ENCODE results near the gene BAD.

BAD gene

GRCh38 chr11:64264371-64264852 is 20.1 kb downstream of the BAD start:
- Histone ChIP-seq H3F3A (ENCODE audit: insufficient read depth, low read length) (0 out of 2 replicates have a peak, but pooled peaks cover 8% of the 10 kb centered on the region), H3K79me2 (ENCODE audit: low read length) (no peaks in the 10 kb centered on the region; the same call in 1 of the 2 replicates), H3K4me1 (ENCODE audit: low read length) (no peaks in the 10 kb centered on the region), H3K27me3 (replicated peaks; ENCODE audit: insufficient read depth, low read length) (no peaks in the 10 kb centered on the region), H3K4me3 (ENCODE audit: low read length) (no peak overlapping the region), H3K9me3 (replicated peaks; ENCODE audit: insufficient read depth, low read length) (no peaks in the 10 kb centered on the region), H2AFZ (ENCODE audit: low read length) (no peak overlapping the region), H3K4me2 (ENCODE audit: low read depth, low read length) (no peak overlapping the region), H3K9ac (ENCODE audit: low read length) (no peak overlapping the region), H3K27ac (ENCODE audit: low read length) (no peak overlapping the region), H3K9me2 (replicated peaks; ENCODE audit: insufficient read depth, low read length) (no peaks in the 10 kb centered on the region), H3K36me3 (replicated peaks; ENCODE audit: insufficient read depth, low read length) (no peaks in the 10 kb centered on the region), H4K20me1 (ENCODE audit: insufficient read depth, low read length) (no peaks in the 10 kb centered on the region)
- DNase-seq = no peak
- TF ChIP-seq EZH2 (optimal IDR thresholded peaks at IDR 0.05; ENCODE audit: low read depth, low read length) = no peak
- no peak for TF ChIP-seq CTCF (IDR thresholded peaks at IDR 0.05; ENCODE audit: low read length)
- TF ChIP-seq EZH2phosphoT487 (IDR thresholded peaks at IDR 0.05; ENCODE audit: low read length) = no peak

- Histone ChIP-seq H2AFZ (ENCODE audit: low read length) (no peak overlapping the region), H3K9me2 (replicated peaks; ENCODE audit: insufficient read depth, low read length) (no peaks in the 10 kb centered on the region), H3K9me3 (replicated peaks; ENCODE audit: insufficient read depth, low read length) (no peaks in the 10 kb centered on the region), H3K36me3 (replicated peaks; ENCODE audit: insufficient read depth, low read length) (no peaks in the 10 kb centered on the region), H3K27ac (ENCODE audit: low read length) (no peak overlapping the region), H3K79me2 (ENCODE audit: low read length) (no peaks in the 10 kb centered on the region; the same call in 1 of the 2 replicates), H3K4me1 (ENCODE audit: low read length) (no peaks in the 10 kb centered on the region), H3K27me3 (replicated peaks; ENCODE audit: insufficient read depth, low read length) (no peaks in the 10 kb centered on the region), H3K4me2 (ENCODE audit: low read depth, low read length) (no peak overlapping the region), H3K4me3 (ENCODE audit: low read length) (no peak overlapping the region), H3F3A (ENCODE audit: insufficient read depth, low read length) (0 out of 2 replicates have a peak, but pooled peaks cover 4% of the 10 kb centered on the region), H4K20me1 (ENCODE audit: insufficient read depth, low read length) (no peaks in the 10 kb centered on the region), H3K9ac (ENCODE audit: low read length) (no peak overlapping the region)
- DNase-seq = no peak
- no peak for TF ChIP-seq EZH2 (optimal IDR thresholded peaks at IDR 0.05; ENCODE audit: low read depth, low read length)
- TF ChIP-seq EZH2phosphoT487 (IDR thresholded peaks at IDR 0.05; ENCODE audit: low read length) = no peak
- TF ChIP-seq CTCF (IDR thresholded peaks at IDR 0.05; ENCODE audit: low read length) = no peak
Measured at GRCh38 chr11:64263947-64264317, 20.5 kb downstream of the BAD start.

- Histone ChIP-seq H3K9me2 (replicated peaks; ENCODE audit: insufficient read depth, low read length) (no peaks in the 10 kb centered on the region), H3K9me3 (replicated peaks; ENCODE audit: insufficient read depth, low read length) (no peaks in the 10 kb centered on the region), H3K4me1 (ENCODE audit: low read length) (no peaks in the 10 kb centered on the region), H3F3A (ENCODE audit: insufficient read depth, low read length) (no peaks in the 10 kb centered on the region), H2AFZ (ENCODE audit: low read length) (no peak overlapping the region), H3K27me3 (replicated peaks; ENCODE audit: insufficient read depth, low read length) (no peaks in the 10 kb centered on the region), H3K4me3 (ENCODE audit: low read length) (no peak overlapping the region), H3K4me2 (ENCODE audit: low read depth, low read length) (no peak overlapping the region), H3K27ac (ENCODE audit: low read length) (no peak overlapping the region), H3K36me3 (replicated peaks; ENCODE audit: insufficient read depth, low read length) (no peaks in the 10 kb centered on the region), H4K20me1 (ENCODE audit: insufficient read depth, low read length) (no peaks in the 10 kb centered on the region), H3K79me2 (ENCODE audit: low read length) (no peaks in the 10 kb centered on the region; the same call in 1 of the 2 replicates), H3K9ac (ENCODE audit: low read length) (no peak overlapping the region)
- TF ChIP-seq EZH2 (optimal IDR thresholded peaks at IDR 0.05; ENCODE audit: low read depth, low read length) (no peak), CTCF (IDR thresholded peaks at IDR 0.05; ENCODE audit: low read length) (no peak), EZH2phosphoT487 (IDR thresholded peaks at IDR 0.05; ENCODE audit: low read length) (no peak)
- DNase-seq = no peak
Measured at GRCh38 chr11:64263021-64263946, 21.2 kb downstream of the BAD start.

All from MM.1S (cell line).